ENCODE data around the gene WHAMM.

Gene WHAMM

GRCh38 chr15:82804575-82804949 lies 4.9 kb upstream of the WHAMM start:
- Mint-ChIP-seq H3K27me3 (ENCODE audit: low read depth) (no peaks in the 10 kb centered on the region), H3K4me1 (peaks cover 38% of the 10 kb centered on the region), H3K36me3 (ENCODE audit: low read depth) (no peaks in the 10 kb centered on the region), H3K4me3 (no peak overlapping the region), H3K9me3 (no peaks in the 10 kb centered on the region), H3K27ac (no peak overlapping the region)
- no peak for TF ChIP-seq CTCF (IDR thresholded peaks at IDR 0.05; ENCODE audit: unreplicated experiment in 3 of 3)

- no peak for TF ChIP-seq CTCF (IDR thresholded peaks at IDR 0.05; ENCODE audit: unreplicated experiment in 3 of 3)
- Mint-ChIP-seq H3K36me3 (ENCODE audit: low read depth) (no peaks in the 10 kb centered on the region), H3K4me1 (peaks cover 46% of the 10 kb centered on the region), H3K27ac (peak within 1 kb of the TSS; percentile 51 to 78 (median 59)), H3K27me3 (ENCODE audit: low read depth) (no peaks in the 10 kb centered on the region), H3K4me3 (peak within 1 kb of the TSS in 2 of 3 experiments; percentile 63 to 82), H3K9me3 (no peaks in the 10 kb centered on the region)
Measured at GRCh38 chr15:82805994-82806406, 3.4 kb upstream of the WHAMM start, which contains the start of gene FSD2. TSS of gene FSD2 (minus strand) at chr15:82806069. CDS start at chr15:82787390, 18,679 bp downstream.

DNA sequence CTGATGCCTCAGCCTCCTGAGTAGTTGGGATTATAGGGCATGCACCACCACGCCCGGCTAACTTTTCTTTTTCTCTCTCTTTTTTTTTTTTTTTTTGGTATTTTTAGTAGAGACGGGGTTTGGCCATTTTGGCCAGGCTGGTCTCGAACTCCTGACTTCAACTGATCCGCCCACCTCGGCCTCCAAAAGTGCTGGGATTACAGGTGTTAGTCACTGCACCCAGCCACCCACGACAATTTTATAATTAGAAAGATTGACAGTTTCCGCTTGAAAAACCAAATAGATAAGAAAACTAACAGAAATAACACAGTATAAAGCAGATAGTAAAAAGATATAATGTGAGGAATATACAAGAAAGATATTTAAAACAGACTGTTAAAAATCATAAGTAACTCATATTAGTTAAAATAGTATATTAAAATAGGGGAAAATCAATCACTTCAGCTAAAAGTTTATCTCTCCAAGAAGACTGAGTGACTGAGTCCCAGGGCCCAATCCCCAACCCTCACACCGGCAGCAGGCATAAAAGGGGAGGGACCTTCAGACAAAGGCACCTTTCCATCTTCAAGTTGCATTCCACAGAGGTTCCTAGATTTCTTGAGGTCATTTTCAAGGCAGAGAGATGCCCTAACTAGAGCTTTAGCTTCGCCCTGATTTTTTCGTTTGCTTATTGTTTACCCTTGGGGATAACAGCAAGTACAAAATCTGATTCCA lies 1.4 kb upstream of the WHAMM start:
- Mint-ChIP-seq H3K9me3 (no peaks in the 10 kb centered on the region), H3K4me1 (peaks cover 51% of the 10 kb centered on the region), H3K27me3 (ENCODE audit: low read depth) (no peaks in the 10 kb centered on the region), H3K36me3 (ENCODE audit: low read depth) (peaks cover 4% of the 10 kb centered on the region), H3K4me3 (peak overlapping the region in 1 of 3 experiments; percentile 84), H3K27ac (no peak overlapping the region)
- no peak for TF ChIP-seq CTCF (IDR thresholded peaks at IDR 0.05; ENCODE audit: unreplicated experiment in 3 of 3)

DNA sequence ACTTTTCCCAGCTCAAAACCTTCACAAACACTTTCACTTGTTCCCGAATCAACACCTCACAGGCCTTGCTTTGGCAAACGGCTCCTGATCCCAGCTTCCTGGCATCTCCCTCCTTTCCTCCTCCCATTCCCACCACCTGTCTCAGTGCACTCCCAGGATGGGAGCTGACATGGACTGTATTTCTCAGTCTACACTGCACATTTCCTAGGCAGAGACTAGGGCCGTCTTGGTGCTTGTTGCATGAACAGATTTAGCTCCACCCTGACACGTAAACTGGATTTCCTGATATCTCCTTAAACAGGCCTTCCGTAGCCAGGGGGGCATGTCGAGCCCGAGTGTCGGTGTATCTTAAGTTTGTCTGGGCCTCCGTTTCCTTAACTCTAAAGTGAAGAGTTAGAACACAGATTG lies 790 bp upstream of the WHAMM start:
- no peaks in the 10 kb centered on the region for H3K27me3 Mint-ChIP-seq (ENCODE audit: low read depth)
- no peak for TF ChIP-seq CTCF (IDR thresholded peaks at IDR 0.05; ENCODE audit: unreplicated experiment in 3 of 3)
- no peaks in the 10 kb centered on the region for H3K9me3 Mint-ChIP-seq
- H3K4me3 Mint-ChIP-seq, result peak overlapping the region; percentile 83 to 88 (median 84)
- peaks cover 48% of the 10 kb centered on the region for H3K4me1 Mint-ChIP-seq
- peak overlapping the region in 1 of 3 experiments; percentile 48 for H3K27ac Mint-ChIP-seq
- H3K36me3 Mint-ChIP-seq (ENCODE audit: low read depth), result peaks cover 4% of the 10 kb centered on the region

DNA sequence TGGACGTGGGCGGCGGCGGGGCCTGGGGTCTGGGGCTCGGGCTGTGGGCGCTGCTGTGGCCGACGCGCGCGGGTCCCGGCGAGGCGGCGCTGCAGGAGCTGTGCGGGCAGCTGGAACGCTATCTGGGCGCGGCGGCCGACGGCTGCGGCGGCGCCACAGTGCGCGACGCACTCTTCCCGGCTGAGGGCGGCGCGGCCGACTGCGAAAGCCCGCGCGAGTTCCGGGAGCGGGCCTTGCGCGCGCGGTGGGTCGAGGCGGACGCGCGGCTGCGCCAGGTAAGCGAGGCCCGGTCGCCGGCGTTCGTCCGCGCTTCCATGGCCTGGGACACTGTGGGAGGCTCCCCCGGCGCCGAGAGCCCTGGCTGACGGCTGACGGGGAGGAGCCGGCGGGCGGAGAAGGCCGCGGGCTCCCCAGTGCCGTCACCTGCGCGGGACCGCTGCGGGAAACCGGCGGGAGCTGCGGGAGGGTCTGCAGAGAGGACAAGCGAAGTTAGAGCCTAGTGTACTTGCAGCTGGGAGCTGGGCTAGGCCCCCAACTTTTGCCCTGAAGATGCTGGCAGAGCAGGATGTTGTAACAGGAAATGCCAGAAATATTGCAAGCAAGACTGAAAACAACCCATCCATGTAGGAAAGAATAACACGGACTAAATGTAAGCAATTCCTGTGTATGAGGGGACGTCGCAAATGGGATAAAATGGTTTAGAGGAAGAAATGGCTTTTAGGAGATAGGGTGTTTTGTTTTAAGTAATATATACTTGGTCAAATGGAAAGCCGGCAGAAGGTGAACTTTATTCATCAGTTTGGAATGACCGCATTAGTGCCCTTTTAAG lies 847 bp downstream of the WHAMM start:
- no peaks in the 10 kb centered on the region for H3K27me3 Mint-ChIP-seq (ENCODE audit: low read depth)
- peak overlapping the region; percentile 88 to 96 (median 95) for H3K4me3 Mint-ChIP-seq
- peaks cover 19% of the 10 kb centered on the region for H3K36me3 Mint-ChIP-seq (ENCODE audit: low read depth)
- H3K27ac Mint-ChIP-seq, result peak overlapping the region; percentile 90 to 97 (median 93)
- peaks cover 43% of the 10 kb centered on the region for H3K4me1 Mint-ChIP-seq
- no peak for TF ChIP-seq CTCF (IDR thresholded peaks at IDR 0.05; ENCODE audit: unreplicated experiment in 3 of 3)
- no peaks in the 10 kb centered on the region for H3K9me3 Mint-ChIP-seq
